PC-3 (cell line): ENCODE results near the gene TMEM232. TPM values are rescaled to one million over a fixed set of nuclear protein-coding genes. Genes with fewer than 3 reads are reported as not detected.

Source experiments
- ATAC-seq: fragments of 200-7000 bp; cut with Tn5 transposase; 2 replicates; pipeline ENCODE4 v1.9.1; 2020; ENCODE audit warnings: mild to moderate bottlenecking, moderate library complexity
- BruUV-seq: library from RNA; stranded (reverse); fragments of 400-500 nt; replicated peaks from 2 replicates; lab custom pipeline; 2021; lab: Mats Ljungman, UMichigan
- CTCF ChIA-PET: fragments of 300-600 bp; sonication (Branson Sonifier 250); formaldehyde crosslinking; loops from one replicate; lab custom pipeline; 2022; ENCODE audit warnings: antibody characterized with exemption; lab: Charles Lee
- POLR2A ChIA-PET: fragments of 300-600 bp; sonication (Branson Sonifier 250); formaldehyde crosslinking; loops from one replicate; lab custom pipeline; 2022; ENCODE audit warnings: antibody characterized with exemption; ENCODE audit not compliant: unreplicated experiment; lab: Charles Lee
- DNase-seq: peaks from one replicate; pipeline ENCODE4 v3.0.0-alpha.2; 2015
- H2AFZ ChIP-seq: fragments of 300-600 bp; sonication (generic); 2 replicates; pipeline ENCODE4 v1.6.0; 2016; ENCODE audit warnings: antibody characterized with exemption, low read length
- H3F3A ChIP-seq: fragments of 300-600 bp; sonication (generic); one replicate; pipeline ENCODE4 v1.6.0; 2017; ENCODE audit warnings: antibody characterized with exemption, low read length, control low read depth, mild to moderate bottlenecking; ENCODE audit not compliant: unreplicated experiment
- H3K27ac ChIP-seq: fragments of 300-600 bp; sonication (generic); 2 replicates; pipeline ENCODE4 v1.5.1; 2016; ENCODE audit warnings: mild to moderate bottlenecking, low read length
- H3K27me3 ChIP-seq: fragments of 300-600 bp; sonication (generic); 2 replicates; pipeline ENCODE4 v1.6.1; 2016; ENCODE audit warnings: low read length, mixed read lengths
- H3K36me3 ChIP-seq: fragments of 300-600 bp; sonication (generic); 2 replicates; pipeline ENCODE4 v1.6.1; 2016; ENCODE audit warnings: low read depth, mixed run types, low read length, mixed read lengths
- H3K4me1 ChIP-seq: fragments of 300-600 bp; sonication (generic); 2 replicates; pipeline ENCODE4 v1.5.1; 2016; ENCODE audit warnings: low read length; ENCODE audit not compliant: insufficient read depth
- H3K4me2 ChIP-seq: fragments of 300-600 bp; sonication (generic); 2 replicates; pipeline ENCODE4 v1.6.0; 2016; ENCODE audit warnings: low read length
- H3K4me3 ChIP-seq: fragments of 300-600 bp; sonication (generic); 2 replicates; pipeline ENCODE4 v1.5.1; 2016; ENCODE audit warnings: mild to moderate bottlenecking, low read length, mixed read lengths
- H3K79me2 ChIP-seq: fragments of 300-600 bp; sonication (generic); 2 replicates; pipeline ENCODE4 v1.6.1; 2017; ENCODE audit warnings: low read length, mixed read lengths
- H3K9ac ChIP-seq: fragments of 300-600 bp; sonication (generic); 2 replicates; pipeline ENCODE4 v1.6.0; 2016; ENCODE audit warnings: mild to moderate bottlenecking, low read length
- H3K9me2 ChIP-seq: fragments of 300-600 bp; sonication (generic); replicated peaks from 2 replicates; pipeline ENCODE4 v1.6.1; 2016; ENCODE audit warnings: mixed run types, low read length, mixed read lengths
- H3K9me3 ChIP-seq: fragments of 300-600 bp; sonication (generic); 2 replicates; pipeline ENCODE4 v1.6.1; 2016; ENCODE audit warnings: low read length, mixed read lengths
- H4K20me1 ChIP-seq: fragments of 300-600 bp; sonication (generic); 2 replicates; pipeline ENCODE4 v1.6.1; 2016; ENCODE audit warnings: low read length, mixed read lengths
- CTCF ChIP-seq: fragments of 300-600 bp; sonication (generic); conservative IDR thresholded peaks from 2 replicates; pipeline ENCODE4 v1.5.1; 2017; ENCODE audit warnings: antibody characterized with exemption, low read depth, mild to moderate bottlenecking, low read length
- EZH2 ChIP-seq: fragments of 300-600 bp; sonication (generic); IDR thresholded peaks from one replicate; pipeline ENCODE4 v1.6.1; 2017; ENCODE audit warnings: antibody characterized with exemption, mild to moderate bottlenecking, low read length; ENCODE audit not compliant: unreplicated experiment
- EZH2phosphoT487 ChIP-seq: fragments of 300-600 bp; sonication (generic); IDR thresholded peaks from 2 replicates; pipeline ENCODE4 v1.6.1; 2018; ENCODE audit warnings: mild to moderate bottlenecking, antibody characterized with exemption, low read length, borderline replicate concordance
- intact Hi-C: fragments of 100-400 bp; cut with micrococcal nuclease; formaldehyde crosslinking; loops from 2 replicates; pipeline ENCODE4 v1.9.0; 2023
- total RNA-seq: library from RNA; depleted of rRNA; stranded (reverse); fragments of >200 nt; gene quantifications from 2 replicates; pipeline ENCODE4 v1.2.3, GENCODE V29; 2014

TMEM232 gene
- total RNA-seq, 1 experiment from 2014 or later: 1.4 TPM

DNA sequence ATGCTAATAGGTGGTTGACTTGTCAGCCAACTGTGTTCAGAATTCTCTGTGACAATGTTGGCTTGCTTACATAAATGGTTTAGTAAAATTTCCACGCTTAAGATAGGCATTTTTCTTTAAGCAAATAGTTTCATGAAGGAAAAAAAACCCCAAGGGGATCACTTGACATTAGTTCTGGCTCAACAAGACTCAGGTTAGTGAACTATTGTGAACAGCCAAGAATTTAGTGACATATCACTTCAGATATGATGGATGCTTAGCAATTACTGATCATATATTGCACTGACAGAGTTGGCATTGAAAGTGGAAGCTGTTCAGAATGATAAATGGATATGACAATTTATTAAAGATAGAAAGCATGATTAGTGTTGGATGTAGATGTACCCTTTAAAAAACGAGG lies 218.5 kb downstream of the TMEM232 start:
- CTCF ChIA-PET: no interaction called here
- Histone ChIP-seq H3K9me2 (no peaks in the 10 kb centered on the region), H3K9ac (no peak overlapping the region), H3K27ac (no peak overlapping the region), H3K27me3 (peaks cover 7% of the 10 kb centered on the region), H2AFZ (no peak overlapping the region), H3F3A (no peaks in the 10 kb centered on the region), H3K79me2 (no peaks in the 10 kb centered on the region), H3K4me2 (no peak overlapping the region), H3K4me1 (no peaks in the 10 kb centered on the region), H4K20me1 (no peaks in the 10 kb centered on the region), H3K9me3 (no peaks in the 10 kb centered on the region), H3K4me3 (no peak overlapping the region), H3K36me3 (no peaks in the 10 kb centered on the region)
- no peak for ATAC-seq
- POLR2A ChIA-PET: no interaction called here
- no TSS peak for BruUV-seq
- intact Hi-C loops: no loop called here
- no peak for TF ChIP-seq EZH2phosphoT487
- no peak for TF ChIP-seq EZH2
- TF ChIP-seq CTCF: no peak
- DNase-seq: no peak

DNA sequence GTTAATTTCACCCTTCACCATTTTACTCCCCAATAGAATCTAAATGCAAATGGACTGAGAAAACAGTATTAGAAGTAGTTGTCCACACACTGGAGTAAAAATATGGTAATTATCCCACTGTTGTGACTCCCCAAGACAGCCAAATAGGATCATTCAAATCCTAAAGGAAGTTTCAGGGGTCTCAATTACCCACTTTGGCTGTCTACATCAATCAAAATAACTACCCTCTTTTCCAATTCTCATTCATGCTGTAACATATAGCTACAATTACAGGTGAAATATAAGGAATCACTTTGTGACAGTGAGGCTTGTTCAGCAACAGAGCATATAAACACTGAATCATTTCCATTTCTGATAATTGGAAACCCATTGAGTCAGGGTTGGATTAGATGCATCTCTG lies 220.1 kb downstream of the TMEM232 start:
- Histone ChIP-seq H3K9me2 (no peaks in the 10 kb centered on the region), H3K9me3 (no peaks in the 10 kb centered on the region), H3F3A (no peaks in the 10 kb centered on the region), H3K79me2 (no peaks in the 10 kb centered on the region), H3K27me3 (peaks cover 17% of the 10 kb centered on the region), H3K4me1 (no peaks in the 10 kb centered on the region), H4K20me1 (no peaks in the 10 kb centered on the region), H3K4me3 (no peak overlapping the region), H3K27ac (no peak overlapping the region), H3K9ac (no peak overlapping the region), H2AFZ (no peak overlapping the region), H3K36me3 (no peaks in the 10 kb centered on the region), H3K4me2 (no peak overlapping the region)
- CTCF ChIA-PET: no interaction called here
- DNase-seq: no peak
- BruUV-seq: no TSS peak
- ATAC-seq: no peak
- POLR2A ChIA-PET: no interaction called here
- intact Hi-C loops: no loop called here
- no peak for TF ChIP-seq EZH2phosphoT487
- no peak for TF ChIP-seq CTCF
- TF ChIP-seq EZH2: no peak

- Histone ChIP-seq H3K4me2 (no peak overlapping the region), H3F3A (no peaks in the 10 kb centered on the region), H3K9me2 (no peaks in the 10 kb centered on the region), H4K20me1 (no peaks in the 10 kb centered on the region), H3K4me1 (no peaks in the 10 kb centered on the region), H3K4me3 (no peak overlapping the region), H3K9me3 (no peaks in the 10 kb centered on the region), H3K9ac (no peak overlapping the region), H3K36me3 (no peaks in the 10 kb centered on the region), H3K27ac (no peak overlapping the region), H3K27me3 (0 out of 2 replicates have a peak, but pooled peaks cover 6% of the 10 kb centered on the region), H2AFZ (no peak overlapping the region), H3K79me2 (no peaks in the 10 kb centered on the region)
- no TSS peak for BruUV-seq
- ATAC-seq (no peak), DNase-seq (peak; percentile 11)
- intact Hi-C loops: loop anchor here (1.0 kb wide), 1 partner anchor 55 kb away; no protein-coding TSS in a partner anchor
- POLR2A ChIA-PET: no interaction called here
- CTCF ChIA-PET: interaction anchor here (0.7 kb wide), 1 partner anchor 802 kb away, joined by 5 read pairs; no protein-coding TSS in a partner anchor
- TF ChIP-seq CTCF: peak; percentile 45; the same call in 1 of the 2 replicates
- no peak for TF ChIP-seq EZH2phosphoT487
Measured at GRCh38 chr5:110496276-110496675, 230.2 kb downstream of the TMEM232 start.
